Astrocyte of the cerebellum (primary cell): ENCODE results near the gene CSNK2A2.

Experiments used
- DNase-seq: peaks from one replicate; pipeline ENCODE4 v3.0.0-alpha.2; 2011; ENCODE audit warnings: low read depth
- H3K4me3 ChIP-seq: 2 replicates; pipeline ENCODE4 v1.5.1; 2011; ENCODE audit warnings: mild to moderate bottlenecking, low read depth, low read length, moderate library complexity
- in situ Hi-C: cut with HindIII; loops from 2 replicates; pipeline ENCODE4 v1.10.0; 2017; ENCODE audit warnings: low sequenced_read_pairs
- TF ChIP-seq, protein P1 (sequence below): IDR thresholded peaks from 2 replicates; pipeline ENCODE4 v1.5.1; 2012; ENCODE audit warnings: low read length, low read depth, moderate library complexity, mild to moderate bottlenecking; ENCODE audit errors: missing control alignments

CSNK2A2 gene

GRCh38 chr16:58200004-58200797 is 2.3 kb upstream of the CSNK2A2 start:
- in situ Hi-C loops: no loop called here
- DNase-seq: no peak
- TF ChIP-seq, protein P1, sequence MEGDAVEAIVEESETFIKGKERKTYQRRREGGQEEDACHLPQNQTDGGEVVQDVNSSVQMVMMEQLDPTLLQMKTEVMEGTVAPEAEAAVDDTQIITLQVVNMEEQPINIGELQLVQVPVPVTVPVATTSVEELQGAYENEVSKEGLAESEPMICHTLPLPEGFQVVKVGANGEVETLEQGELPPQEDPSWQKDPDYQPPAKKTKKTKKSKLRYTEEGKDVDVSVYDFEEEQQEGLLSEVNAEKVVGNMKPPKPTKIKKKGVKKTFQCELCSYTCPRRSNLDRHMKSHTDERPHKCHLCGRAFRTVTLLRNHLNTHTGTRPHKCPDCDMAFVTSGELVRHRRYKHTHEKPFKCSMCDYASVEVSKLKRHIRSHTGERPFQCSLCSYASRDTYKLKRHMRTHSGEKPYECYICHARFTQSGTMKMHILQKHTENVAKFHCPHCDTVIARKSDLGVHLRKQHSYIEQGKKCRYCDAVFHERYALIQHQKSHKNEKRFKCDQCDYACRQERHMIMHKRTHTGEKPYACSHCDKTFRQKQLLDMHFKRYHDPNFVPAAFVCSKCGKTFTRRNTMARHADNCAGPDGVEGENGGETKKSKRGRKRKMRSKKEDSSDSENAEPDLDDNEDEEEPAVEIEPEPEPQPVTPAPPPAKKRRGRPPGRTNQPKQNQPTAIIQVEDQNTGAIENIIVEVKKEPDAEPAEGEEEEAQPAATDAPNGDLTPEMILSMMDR: no peak
- H3K4me3 ChIP-seq: no peak overlapping the region

DNA sequence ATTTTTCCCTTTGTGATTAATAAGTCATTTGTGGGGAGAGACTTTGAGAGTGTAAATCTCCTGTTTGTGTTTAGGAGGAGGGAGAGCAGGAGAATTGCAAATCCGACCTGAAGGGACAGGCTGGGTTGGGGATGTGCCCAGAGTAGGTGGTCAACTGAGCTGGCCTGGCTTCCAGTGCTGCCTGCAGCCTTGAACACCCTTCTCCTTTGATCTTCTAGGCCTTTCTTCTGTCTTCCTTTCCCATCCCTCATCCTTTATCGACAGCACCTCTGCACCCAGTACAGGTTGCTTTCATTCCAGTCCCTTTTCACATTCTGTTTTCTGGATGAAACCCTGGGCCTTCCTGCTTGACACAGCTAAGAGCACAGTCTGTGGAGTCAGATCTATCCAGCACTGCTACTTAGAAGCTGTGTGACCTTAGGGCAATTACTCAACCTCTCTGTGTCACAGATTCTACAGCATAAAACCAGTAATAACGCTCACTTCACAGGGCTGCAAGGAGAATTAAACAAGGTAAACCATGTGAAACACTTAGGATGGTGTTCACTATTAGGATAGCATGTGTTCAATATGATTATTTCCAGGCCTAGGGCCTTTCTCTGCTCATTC is 1.0 kb upstream of the CSNK2A2 start:
- DNase-seq: no peak
- no peak overlapping the region for H3K4me3 ChIP-seq
- TF ChIP-seq, protein P1: no peak
- in situ Hi-C loops: no loop called here

DNA sequence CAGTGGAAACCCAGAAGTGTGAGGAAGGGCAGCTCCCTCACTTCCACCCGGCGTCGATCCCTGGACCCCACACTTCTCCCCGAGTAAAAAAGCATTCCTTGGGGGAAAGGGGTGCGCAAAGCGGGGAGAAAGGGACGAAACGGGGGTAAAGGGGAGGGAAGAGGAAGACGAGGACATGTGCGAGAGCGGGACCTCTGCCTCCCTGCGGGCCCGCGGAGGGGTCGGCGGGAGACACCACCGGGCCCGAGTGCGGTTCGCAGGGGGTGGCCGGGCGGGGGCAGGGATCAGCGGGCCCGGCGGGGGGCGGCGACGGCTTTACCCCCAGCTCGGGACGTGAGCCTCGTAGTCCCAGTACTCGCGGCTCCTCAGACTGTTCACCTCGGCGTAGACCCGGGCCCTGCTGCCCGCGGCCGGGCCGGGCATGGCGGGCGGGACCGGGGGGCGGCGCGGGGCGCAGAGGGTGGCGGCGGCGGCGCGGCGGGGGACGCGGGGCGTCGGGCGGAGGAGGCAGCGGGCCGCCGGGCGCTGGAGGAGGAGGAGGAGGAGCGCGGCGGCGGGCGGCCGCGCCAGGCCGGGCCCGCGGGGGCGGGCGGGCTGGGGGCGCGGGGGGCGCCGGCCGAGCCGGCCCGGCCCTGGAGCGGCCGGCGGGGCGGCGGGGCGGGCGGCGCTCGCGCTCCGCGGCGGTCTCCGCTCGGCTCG is 443 bp downstream of the CSNK2A2 start:
- H3K4me3 ChIP-seq: peak overlapping the region; percentile 65
- in situ Hi-C loops: no loop called here
- TF ChIP-seq, protein P1: no peak
- no peak for DNase-seq

GRCh38 chr16:58196898-58197313 is 1.0 kb downstream of the CSNK2A2 start:
- in situ Hi-C loops: no loop called here
- DNase-seq: no peak
- peak overlapping the region; percentile 65 for H3K4me3 ChIP-seq
- TF ChIP-seq, protein P1: no peak

DNA sequence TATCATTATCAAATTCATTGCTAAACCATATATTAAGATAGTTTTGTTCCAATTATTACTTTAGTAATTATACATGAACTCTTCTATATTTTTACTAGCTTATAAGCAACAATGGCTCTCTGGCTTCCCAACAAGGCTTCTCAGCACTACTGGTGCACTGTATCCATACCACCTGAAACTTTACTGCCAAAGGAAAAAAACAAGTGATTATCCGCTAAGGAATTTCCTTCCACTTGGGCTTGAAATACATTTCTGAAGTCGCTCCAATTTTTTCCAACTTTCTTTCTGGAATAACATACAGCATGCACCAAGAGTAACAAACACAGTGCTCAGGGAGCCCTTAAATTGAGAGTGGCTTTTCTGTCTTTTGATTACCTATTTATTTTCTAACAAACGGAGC is 2.1 kb downstream of the CSNK2A2 start:
- no peak overlapping the region for H3K4me3 ChIP-seq
- DNase-seq: no peak
- in situ Hi-C loops: no loop called here
- TF ChIP-seq, protein P1: no peak

DNA sequence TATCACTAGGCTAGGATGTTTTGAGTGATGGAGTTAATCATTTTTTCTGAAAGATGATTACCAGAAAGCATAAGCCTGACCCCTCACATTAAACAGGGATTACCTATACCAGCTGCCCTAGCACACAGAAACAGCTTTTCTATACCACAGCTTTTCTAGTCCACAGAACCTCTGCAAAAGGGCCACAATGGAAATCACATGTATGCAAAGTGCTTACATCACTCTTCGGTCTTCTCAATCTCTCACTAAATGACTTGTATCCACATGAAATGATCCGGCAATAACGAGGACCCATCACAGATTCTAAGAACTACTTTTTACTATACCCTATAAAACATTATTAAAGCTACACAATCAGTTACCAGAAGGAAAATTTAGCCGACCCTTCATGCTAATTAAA is 2.6 kb downstream of the CSNK2A2 start:
- TF ChIP-seq, protein P1: no peak
- in situ Hi-C loops: no loop called here
- DNase-seq: no peak
- no peak overlapping the region for H3K4me3 ChIP-seq
